ENCODE data around the gene FOXN3. TPM values are rescaled to one million over a fixed set of nuclear protein-coding genes. Genes with fewer than 3 reads are reported as not detected.

The FOXN3 gene
- total RNA-seq, 6 experiments from 2014 or later: 31.9 to 43.4 (median 37.9) TPM

GRCh38 chr14:89175881-89176799 is 240.9 kb downstream of the FOXN3 start:
- Mint-ChIP-seq H3K4me3 (no peak overlapping the region), H3K36me3 (ENCODE audit: low read depth) (peaks cover 10% of the 10 kb centered on the region), H3K9me3 (no peaks in the 10 kb centered on the region), H3K4me1 (ENCODE audit: low read depth) (peaks cover 20% of the 10 kb centered on the region), H3K27me3 (ENCODE audit: insufficient read depth) (peaks cover 3% of the 10 kb centered on the region), H3K27ac (no peak overlapping the region)
- TF ChIP-seq CTCF (IDR thresholded peaks at IDR 0.05): no peak
- DNase-seq: no peak

- no peak for DNase-seq
- no peak overlapping the region for H3K27ac Mint-ChIP-seq
- H3K4me1 Mint-ChIP-seq (ENCODE audit: low read depth): no peaks in the 10 kb centered on the region
- H3K9me3 Mint-ChIP-seq: no peaks in the 10 kb centered on the region
- H3K36me3 Mint-ChIP-seq (ENCODE audit: low read depth): peaks cover 5% of the 10 kb centered on the region; the same call in 1 of the 2 replicates
- peaks cover 1% of the 10 kb centered on the region for H3K27me3 Mint-ChIP-seq (ENCODE audit: insufficient read depth)
- H3K4me3 Mint-ChIP-seq: no peak overlapping the region
- no peak for TF ChIP-seq CTCF (IDR thresholded peaks at IDR 0.05)
Measured at GRCh38 chr14:89171628-89172027, 245.4 kb downstream of the FOXN3 start.

- H3K4me3 Mint-ChIP-seq: no peak overlapping the region
- no peak for DNase-seq
- TF ChIP-seq CTCF (IDR thresholded peaks at IDR 0.05): no peak
- H3K4me1 Mint-ChIP-seq (ENCODE audit: low read depth): no peaks in the 10 kb centered on the region
- H3K36me3 Mint-ChIP-seq (ENCODE audit: low read depth): peaks cover 5% of the 10 kb centered on the region; the same call in 1 of the 2 replicates
- no peaks in the 10 kb centered on the region for H3K9me3 Mint-ChIP-seq
- H3K27ac Mint-ChIP-seq: no peak overlapping the region
- peaks cover 1% of the 10 kb centered on the region for H3K27me3 Mint-ChIP-seq (ENCODE audit: insufficient read depth)
Measured at GRCh38 chr14:89171168-89171567, 245.9 kb downstream of the FOXN3 start.

- H3K4me3 Mint-ChIP-seq: no peak overlapping the region
- H3K36me3 Mint-ChIP-seq (ENCODE audit: low read depth): peaks cover 5% of the 10 kb centered on the region; the same call in 1 of the 2 replicates
- no peaks in the 10 kb centered on the region for H3K9me3 Mint-ChIP-seq
- TF ChIP-seq CTCF (IDR thresholded peaks at IDR 0.05): no peak
- H3K27me3 Mint-ChIP-seq (ENCODE audit: insufficient read depth): no peaks in the 10 kb centered on the region
- no peaks in the 10 kb centered on the region; the same call in 1 of the 2 replicates for H3K4me1 Mint-ChIP-seq (ENCODE audit: low read depth)
- DNase-seq: no peak
- no peak overlapping the region for H3K27ac Mint-ChIP-seq
Measured at GRCh38 chr14:89167705-89168104, 249.3 kb downstream of the FOXN3 start.

- peaks cover under 1% of the 10 kb centered on the region; the same call in 1 of the 2 replicates for H3K36me3 Mint-ChIP-seq (ENCODE audit: low read depth)
Measured at GRCh38 chr14:89166633-89167032, 250.4 kb downstream of the FOXN3 start.

More at GRCh38 chr14:89166633-89167032, 250.4 kb downstream of the FOXN3 start:
- Mint-ChIP-seq H3K27me3 (ENCODE audit: insufficient read depth) (no peaks in the 10 kb centered on the region), H3K4me3 (no peak overlapping the region), H3K27ac (no peak overlapping the region), H3K9me3 (no peaks in the 10 kb centered on the region), H3K4me1 (ENCODE audit: low read depth) (no peaks in the 10 kb centered on the region; the same call in 1 of the 2 replicates)
- DNase-seq: no peak
- TF ChIP-seq CTCF (IDR thresholded peaks at IDR 0.05): no peak

Data from HFFc6 (cell line).